HG03159 (cell line): Measurements from ENCODE around the gene SERPINA9.
"Not testable (repeated sequence)": the region's sequence is repeated elsewhere in the genome, so short reads cannot be mapped to it uniquely, and the experiment has no call there.

Experiments used
- ATAC-seq: cut with Tn5 transposase; IDR thresholded peaks from one replicate; pipeline ENCODE4 v1.9.1; 2021; ENCODE audit warnings: mild to moderate bottlenecking, moderate library complexity; ENCODE audit not compliant: unreplicated experiment

SERPINA9 gene, protein sequence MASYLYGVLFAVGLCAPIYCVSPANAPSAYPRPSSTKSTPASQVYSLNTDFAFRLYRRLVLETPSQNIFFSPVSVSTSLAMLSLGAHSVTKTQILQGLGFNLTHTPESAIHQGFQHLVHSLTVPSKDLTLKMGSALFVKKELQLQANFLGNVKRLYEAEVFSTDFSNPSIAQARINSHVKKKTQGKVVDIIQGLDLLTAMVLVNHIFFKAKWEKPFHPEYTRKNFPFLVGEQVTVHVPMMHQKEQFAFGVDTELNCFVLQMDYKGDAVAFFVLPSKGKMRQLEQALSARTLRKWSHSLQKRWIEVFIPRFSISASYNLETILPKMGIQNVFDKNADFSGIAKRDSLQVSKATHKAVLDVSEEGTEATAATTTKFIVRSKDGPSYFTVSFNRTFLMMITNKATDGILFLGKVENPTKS

DNA sequence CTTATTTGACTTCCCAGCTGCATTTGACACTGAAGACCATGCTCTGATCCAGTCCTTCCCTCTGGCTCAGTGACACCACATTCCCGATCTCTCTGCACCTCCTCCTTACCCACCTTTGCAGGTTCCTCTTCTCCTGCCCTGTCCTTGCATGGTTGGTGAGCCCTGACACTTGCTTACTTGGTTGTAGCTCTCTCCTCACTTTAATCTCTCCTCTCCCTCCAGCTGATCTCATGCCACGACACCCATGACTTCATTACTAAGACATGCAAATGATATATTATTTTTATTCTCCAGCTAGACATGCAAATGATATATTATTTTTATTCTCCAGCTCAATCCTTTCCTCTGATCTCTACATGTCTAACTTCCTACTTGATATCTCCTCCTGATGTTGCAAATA lies at the start of gene SERPINA9:
Gene SERPINA9, minus strand, starts transcription at position 175 of the 400 bp plus-strand sequence. CDS start 6,357 bp downstream, outside the sequence.
- ATAC-seq, result no peak

DNA sequence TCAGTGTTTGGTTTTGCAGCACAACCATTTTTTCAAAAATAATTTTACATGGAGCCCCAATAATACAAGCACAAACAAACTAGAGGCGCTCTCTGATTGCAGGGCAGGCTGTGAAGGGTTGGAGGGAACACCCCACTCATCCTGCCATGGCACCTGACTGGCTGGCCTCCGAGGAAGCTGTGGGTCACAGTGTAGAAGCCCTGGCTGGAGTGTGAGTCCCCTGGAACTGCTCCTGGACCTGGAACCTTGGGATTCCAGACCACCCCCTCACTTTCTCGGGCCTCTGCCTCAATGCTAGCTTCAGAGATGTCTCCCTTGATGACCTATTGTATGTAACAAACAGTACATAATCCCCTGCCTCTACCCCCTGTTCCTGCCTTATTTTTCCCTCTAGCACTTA lies 48.1 kb upstream of the SERPINA9 start:
- ATAC-seq, result no peak

DNA sequence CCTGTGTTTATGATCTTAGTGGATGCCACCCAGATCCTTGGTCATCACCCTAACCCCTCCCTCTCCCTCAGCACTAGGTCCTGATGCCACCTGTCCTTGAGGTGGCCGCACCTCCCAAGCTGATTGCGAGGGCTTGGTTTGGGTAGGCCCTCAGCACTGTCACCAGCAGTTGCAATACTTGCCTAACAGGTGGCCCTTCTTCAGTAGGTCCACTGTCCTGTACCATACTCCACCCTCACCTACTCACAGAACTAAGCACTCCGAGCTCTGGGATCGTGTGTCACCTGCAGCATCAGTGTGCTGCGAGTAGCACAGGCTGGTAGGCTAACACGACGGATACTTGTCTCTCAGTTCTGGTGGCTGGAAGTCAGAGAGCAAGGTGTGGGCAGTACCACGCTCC lies 47.3 kb upstream of the SERPINA9 start:
- ATAC-seq, result no peak

DNA sequence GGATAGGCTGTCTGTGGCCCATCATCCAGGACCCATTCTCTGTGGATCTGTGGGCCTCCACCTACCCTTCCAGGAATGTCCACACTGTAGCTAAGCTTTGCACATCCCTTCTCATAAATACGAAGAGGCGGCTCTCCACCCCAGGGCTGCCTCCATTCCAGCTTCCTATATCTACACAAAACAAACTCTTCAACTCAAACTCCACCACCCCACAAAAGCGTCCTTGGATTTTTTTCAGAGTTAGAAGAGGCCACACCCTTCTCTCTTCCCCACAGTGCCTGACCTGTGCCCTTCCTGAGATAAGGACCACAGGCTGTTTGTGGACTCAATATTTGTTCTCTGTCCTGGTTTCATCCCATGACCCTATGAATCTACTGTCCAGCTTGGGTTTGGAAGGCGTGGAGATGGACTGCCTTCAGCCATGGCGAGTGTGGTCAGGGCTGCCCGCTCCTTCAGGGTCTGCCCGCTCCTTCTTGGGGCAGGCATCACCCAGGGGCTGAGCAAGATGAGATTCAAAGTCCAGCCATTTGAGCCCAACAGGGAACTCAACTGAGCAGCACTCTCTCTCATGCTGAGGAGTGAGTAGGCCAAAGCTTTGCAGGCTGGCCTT lies 46.2 kb upstream of the SERPINA9 start:
- ATAC-seq, result no peak

DNA sequence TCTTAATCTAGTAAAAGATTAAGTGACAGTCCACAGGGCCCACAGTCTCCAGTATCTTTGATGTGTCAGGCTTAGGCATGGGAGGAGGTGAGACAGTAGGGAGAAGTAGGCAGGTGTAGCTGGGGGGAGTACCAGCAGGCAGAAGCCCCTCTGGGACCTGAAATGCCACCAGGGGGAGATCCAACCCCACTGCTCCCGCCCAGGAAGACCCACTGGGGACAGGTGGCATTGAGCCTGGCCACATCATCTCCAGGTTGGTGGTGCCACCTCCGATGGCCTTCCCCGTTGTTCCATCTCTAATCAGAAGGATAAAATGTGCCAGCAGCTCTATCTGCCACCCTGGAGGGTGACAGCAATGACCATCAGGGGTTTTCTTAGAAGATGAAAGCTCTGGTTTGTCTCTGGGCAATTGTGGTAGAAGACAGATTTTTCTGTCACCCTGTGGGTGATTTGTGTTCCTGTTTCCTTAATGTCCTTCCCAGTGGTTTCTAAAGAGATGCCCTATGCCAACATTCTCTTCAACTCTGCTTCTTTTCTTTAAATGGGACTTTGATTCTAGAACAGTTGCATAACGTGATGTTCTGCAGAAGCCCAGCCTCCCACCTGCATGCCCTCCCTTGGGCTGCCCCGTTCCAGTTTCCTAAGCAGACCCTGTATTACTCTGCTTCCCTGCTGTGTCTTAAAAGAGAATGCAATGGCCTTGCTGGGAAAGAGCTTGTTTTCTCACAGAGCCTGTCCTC lies 45.5 kb upstream of the SERPINA9 start:
- ATAC-seq, result no peak

DNA sequence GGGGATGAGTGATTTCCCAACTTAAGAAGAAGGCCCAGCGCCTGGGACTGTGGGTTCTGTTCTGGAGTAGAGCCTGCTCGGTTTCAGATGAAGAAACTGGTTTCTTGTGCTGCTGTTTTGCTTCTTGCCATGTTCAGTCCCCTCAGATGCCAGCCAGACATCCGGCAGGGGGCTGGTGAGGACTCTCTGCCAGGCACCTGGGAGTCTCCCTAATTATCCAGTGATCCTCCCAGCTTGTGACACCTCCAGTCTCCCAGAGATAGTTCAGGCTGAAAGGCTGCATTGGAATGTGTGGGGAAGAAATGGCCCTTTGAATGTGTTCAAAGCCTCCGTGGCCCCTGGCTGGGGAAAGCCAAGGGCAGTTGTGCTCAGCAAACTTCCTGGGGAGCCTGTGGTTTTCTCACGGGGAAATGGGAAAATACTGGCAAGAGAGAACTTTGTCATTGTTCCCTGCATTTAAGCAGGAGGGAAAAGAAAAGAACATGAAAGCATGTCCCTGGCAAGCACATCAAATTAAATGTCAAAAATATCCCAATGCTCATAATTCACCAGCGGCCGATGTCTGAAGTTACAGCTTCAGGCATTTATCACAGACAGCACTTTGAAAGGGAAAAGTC lies 41.8 kb upstream of the SERPINA9 start:
- no peak for ATAC-seq

DNA sequence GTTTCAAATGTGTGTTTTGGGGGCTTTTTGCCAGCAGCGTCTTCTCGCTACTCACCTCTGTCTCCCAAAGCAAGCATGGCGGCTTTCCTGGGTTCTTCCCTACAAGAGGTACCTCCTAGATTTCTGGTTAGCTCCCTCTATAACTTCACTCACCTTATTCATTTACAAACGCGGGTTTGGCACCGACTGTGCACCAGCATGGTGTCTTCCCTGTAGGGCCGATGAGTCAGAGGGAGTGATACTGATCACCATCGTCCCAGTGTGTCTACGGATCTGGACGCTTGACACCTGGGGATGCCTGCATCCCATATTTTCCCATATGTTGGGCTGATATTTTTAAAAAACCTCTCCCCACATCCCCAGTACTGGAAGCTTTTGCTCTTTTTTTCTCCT lies 41.2 kb upstream of the SERPINA9 start:
- ATAC-seq, result no peak

DNA sequence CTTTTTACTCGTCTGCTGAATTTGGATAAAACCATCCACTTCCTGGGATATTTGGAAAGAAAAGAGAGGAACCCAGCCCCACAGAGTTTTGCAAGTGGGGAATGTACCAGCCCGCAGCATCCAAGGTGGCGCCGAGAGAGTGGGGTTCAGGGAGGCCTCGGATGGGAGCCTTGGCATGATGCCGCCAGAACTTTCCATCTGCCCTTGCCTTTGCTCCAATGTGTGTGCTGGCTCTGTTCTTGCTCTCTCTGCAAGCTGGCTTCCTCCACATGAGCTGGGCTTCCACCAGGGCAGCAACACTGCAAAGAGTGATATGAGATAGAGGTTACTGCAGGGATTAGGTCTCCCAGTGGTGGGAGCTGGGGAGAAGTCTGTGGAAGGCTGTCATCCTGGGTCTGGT lies 39.9 kb upstream of the SERPINA9 start:
- no peak for ATAC-seq

DNA sequence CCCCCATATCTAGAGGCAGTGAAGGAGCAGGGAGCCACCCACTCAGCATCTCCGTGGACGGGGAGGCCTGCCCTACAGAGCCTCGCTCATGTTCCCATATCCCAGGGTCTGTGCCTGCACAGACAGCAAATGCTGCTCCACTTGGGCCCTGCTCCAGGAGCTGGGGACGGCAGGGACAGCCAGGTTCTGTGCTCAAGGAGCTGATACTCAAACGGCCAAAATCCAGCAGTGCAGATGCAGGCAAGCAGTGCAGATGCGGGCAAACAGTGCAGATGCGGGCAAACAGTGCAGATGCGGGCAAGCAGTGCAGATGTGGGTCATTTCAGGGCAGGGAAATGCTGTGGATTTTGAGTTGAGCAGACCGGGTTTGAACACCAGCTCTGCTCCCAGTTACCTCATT lies 39.4 kb upstream of the SERPINA9 start:
- ATAC-seq, result no peak

DNA sequence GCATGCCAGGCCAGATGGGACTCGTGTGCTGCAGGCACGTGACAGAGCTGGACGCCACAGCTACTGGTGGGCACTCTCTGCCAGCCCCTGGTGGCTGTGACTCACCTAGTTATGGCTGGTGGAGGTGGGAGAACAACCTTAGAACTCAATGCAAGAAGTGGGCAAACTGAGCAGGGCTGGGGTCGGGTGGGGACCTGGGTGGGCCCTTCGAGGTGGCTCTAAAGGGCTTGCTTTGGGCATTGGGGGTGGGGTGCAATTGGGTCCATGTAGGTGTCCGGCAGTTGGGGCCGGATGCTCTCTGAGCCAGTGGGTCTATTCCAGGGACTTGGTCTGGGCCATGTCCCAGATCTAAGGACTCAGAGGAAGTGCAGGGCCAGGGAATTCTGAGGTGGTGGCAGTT lies 38.4 kb upstream of the SERPINA9 start:
- no peak for ATAC-seq

DNA sequence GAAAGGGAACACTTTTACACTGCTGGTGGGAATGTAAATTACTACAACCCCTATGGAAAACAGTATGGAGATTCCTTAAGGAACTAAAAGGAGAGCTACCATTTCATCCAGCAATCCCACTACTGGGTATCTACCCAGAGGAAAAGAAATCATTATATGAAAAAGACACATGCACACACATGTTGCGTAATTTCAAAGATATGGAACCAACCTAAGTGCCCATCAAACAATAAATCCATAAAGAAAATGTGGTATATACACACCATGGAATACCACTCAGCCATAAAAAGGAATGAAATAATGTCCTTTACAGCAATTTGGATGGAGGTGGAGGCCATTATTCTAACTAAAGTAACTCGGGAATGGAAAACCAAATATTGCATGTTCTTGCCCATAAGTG lies 34.5 kb upstream of the SERPINA9 start:
- ATAC-seq, result not testable (repeated sequence)

DNA sequence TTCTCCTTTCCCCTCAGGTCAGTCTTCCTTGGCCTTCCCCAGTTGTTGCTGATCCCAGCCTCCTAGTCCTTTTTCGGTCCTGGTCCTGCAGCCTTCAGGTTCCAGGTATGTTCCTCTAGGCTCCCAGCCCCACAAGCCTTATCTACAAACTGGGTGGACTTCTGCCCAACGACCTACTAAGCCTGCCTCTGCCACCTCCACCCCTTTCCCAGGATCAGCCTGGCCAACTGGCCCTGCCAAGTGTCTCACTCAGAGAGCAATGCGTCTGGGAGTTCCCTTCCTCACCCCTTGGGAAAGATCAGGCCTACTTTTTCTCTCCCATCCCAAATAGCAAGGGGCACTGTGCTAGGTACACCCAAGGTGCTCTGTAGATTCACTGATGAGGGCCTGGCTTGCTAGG lies 33.4 kb upstream of the SERPINA9 start, which contains the start of gene SERPINA12:
Gene SERPINA12, minus strand, starts transcription at position 114 of the 400 bp plus-strand sequence. CDS start 11,072 bp downstream, outside the sequence.
- ATAC-seq, result no peak

DNA sequence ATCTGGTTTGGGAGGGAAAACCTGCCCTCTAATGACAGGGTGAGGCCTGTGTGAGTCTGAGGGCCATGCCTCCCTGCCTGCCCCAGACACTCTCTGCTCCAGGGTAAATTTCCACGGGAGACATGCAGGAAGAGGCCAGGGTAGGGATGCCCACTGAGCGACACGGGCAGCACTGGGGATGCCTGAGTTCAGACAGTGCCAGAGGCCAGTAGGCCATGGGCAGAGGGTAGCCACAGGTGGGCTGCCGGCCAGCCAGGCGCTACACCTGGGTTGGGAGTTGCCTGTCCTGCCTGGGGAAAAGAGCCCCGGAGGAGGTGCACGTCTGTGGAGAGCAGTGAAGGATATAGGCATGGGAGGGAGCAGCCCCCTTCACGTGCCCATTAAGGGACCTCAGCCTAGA lies 29.6 kb upstream of the SERPINA9 start:
- ATAC-seq, result no peak

DNA sequence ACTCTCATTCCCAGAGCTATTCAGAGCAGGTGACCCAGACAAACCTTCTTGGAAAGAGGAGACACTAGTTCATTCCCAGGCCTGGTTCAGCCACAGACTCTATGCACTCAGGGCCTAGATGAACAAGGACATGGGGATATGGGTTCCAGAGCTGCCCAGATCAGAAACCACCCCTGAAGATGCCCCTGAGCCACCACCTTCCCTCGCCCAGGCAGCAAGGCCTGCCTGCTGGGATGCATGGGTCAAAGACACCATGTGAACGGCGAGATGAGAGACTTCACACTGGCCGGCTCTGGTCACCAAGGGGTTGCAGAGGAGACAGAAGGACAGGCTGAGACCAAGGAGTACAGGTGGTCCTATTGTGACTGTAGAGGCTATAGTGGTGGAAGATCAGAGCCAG lies 29.2 kb upstream of the SERPINA9 start:
- no peak for ATAC-seq

DNA sequence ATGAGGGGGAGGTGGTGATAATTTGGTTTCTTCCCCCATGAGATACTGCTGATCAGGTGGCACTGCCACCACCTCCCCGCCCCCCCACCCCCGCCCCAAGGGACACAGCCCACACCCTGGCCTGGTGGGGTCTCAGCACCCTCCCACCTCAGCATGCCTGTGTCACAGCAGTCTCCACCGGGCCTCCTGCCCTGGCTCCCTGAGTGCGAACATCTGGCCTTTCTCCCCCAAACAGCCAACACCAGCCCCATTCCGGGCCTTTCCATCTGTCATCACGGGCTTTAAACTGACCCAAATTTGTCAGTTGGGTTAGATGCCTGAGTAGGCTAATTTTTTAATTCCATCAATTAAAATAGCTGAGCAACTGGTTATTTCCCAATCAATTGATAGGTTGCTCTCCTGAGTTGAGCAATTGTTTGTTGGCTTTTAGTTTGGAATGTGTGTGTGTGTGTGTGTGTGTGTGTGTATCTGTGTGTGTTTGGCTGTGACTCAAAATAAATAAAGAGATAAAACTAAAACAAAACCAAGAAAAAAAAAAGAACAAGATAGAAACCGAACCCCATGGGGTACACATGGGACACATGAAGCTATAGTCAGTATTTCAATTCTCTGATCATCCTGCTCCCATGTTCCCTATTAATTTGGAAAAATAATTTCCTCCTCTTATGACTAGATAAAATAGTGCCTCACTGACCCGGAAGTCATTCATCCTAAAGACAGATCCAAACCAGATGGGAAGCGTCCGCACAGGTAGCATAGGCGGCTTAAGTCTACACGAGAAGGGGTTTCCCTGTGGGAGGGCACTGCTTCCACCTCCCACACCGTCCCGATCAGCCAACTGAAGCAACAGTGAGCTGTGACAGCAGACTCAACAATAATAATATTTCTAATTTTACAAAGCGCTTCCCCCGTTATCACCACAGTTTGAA lies 25.9 kb upstream of the SERPINA9 start:
- ATAC-seq, result no peak

DNA sequence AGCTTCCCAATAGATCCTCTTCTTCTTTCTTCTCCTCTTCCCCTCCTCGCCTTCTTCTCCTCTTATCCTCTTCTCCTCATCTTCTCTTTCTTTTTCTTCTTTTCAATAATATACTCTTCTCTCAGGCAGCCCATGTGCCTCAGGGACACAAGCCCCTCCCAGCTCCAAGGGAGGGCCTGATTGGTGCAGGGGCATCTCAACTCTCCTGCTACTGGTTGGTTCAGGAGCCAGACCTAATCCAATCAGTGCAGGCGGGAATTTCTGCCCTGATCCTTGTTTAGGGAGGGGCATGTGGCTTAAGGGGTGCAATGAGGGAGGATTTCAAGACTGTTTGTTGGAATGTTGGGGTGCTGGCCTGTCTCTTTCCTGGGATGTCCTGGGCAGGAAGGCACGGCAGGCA lies 24.3 kb upstream of the SERPINA9 start:
- ATAC-seq, result no peak

DNA sequence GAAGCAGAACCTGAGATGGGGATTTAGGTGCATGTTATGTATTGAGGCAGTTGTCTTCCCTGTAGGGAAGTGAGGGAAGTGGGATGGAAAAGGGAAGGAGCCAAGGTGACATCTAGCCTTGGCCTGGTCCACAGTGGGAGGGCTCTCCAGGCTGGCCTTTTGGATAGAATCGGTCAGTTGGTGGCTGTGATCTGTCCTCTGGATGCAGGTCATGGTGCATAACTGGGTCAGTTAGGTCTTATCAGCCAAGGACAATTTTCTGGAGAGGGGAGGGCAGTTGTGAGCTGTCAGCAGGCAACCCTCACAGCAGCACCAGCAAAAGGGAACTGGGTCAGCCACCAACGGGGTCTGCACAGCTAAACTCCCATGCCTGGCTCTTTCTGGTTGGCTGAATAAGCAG lies 23.7 kb upstream of the SERPINA9 start:
- ATAC-seq, result no peak

DNA sequence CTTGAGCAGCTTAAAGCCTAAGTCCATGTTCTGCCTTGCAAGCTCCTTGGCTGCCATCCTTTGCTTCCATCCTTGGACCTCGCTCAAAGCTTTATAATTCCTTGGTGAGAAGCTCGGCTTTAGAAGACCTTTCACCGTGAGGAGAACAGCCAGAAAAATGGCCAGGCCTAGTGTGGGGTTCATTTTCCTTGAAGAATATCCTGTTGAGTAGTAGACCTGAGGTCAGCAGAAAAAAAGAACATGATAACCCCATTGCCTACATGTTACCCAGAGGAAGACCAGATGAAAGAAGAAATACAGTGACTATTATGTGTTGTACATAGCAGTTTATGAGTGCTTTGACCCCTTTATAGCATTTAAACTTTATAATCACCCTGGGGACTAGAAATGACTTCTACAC lies 22.2 kb upstream of the SERPINA9 start:
- no peak for ATAC-seq

DNA sequence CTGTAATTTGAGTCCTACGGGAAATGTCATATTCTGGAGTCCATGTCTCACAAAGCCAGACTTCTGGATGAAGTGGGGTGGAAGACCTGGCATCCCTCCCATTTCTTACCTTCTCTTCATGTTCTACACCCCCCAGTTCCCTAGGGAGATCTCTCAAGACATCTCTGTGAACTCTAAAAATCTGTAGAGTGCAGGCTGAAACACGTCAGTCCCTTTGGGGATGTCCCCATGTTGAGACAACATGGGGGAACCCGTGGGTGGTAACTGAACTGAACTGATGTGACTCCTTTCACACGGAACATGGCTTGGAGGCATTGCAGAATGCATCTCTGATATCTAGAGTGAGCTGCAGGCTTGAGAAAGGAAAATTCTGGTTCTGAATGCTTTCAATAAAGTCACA lies 18.1 kb upstream of the SERPINA9 start:
- ATAC-seq, result no peak

DNA sequence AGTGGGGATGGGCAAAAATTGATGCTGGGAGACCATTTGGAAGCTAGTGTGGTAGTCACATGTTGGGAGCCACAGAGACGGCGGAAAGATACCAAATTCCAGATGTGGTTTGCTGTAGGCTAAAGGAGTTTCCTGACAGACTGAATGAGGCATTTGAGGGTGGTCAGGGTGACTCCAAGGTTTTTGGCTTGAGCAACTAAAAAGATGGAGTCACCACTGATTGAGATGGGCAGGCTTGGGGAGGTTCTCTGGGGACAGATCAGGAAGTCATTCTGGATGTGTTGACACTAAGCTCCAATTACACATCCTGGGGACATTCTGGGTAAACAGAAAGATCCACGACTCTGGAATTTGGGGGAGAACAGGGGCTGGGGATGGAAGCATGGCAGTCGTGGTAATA lies 15.5 kb upstream of the SERPINA9 start:
- ATAC-seq, result no peak
